Measurements from ENCODE around the gene APOA5.
"Not testable (repeated sequence)": the region's sequence is repeated elsewhere in the genome, so short reads cannot be mapped to it uniquely, and the experiment has no call there.

APOA5 gene

GRCh38 chr11:116835791-116836631 lies 44.3 kb upstream of the APOA5 start:
- Histone ChIP-seq H3K79me2 (ENCODE audit: insufficient read depth, low read length) (no peaks in the 10 kb centered on the region), H3K4me2 (ENCODE audit: low read length) (peak overlapping the region; percentile 66), H4K20me1 (ENCODE audit: insufficient read depth, low read length) (no peaks in the 10 kb centered on the region), H3K4me1 (ENCODE audit: insufficient read depth, low read length, severe bottlenecking) (peaks cover 8% of the 10 kb centered on the region), H3K27me3 (ENCODE audit: insufficient read depth, low read length) (no peaks in the 10 kb centered on the region), H3K36me3 (ENCODE audit: insufficient read depth, low read length) (no peaks in the 10 kb centered on the region), H3F3A (ENCODE audit: insufficient read depth, low read length) (no peaks in the 10 kb centered on the region), H3K9me3 (ENCODE audit: low read length) (no peaks in the 10 kb centered on the region), H3K27ac (ENCODE audit: low read depth, low read length, poor library complexity, severe bottlenecking) (no peak overlapping the region), H3K9me2 (ENCODE audit: low read depth, low read length) (no peaks in the 10 kb centered on the region), H3K9ac (ENCODE audit: low read length) (peak overlapping the region; percentile 36; the same call in 1 of the 2 replicates), H3K4me3 (ENCODE audit: low read depth, low read length, poor library complexity, severe bottlenecking) (peak overlapping the region; percentile 51), H2AFZ (ENCODE audit: low read length) (no peak overlapping the region)
- peak; percentile 54 for TF ChIP-seq CTCF (IDR thresholded peaks at IDR 0.05; ENCODE audit: low read length)
- no peak for TF ChIP-seq EZH2 (IDR thresholded peaks at IDR 0.05; ENCODE audit: borderline replicate concordance, low read length)

- Histone ChIP-seq H2AFZ (ENCODE audit: low read length) (no peak overlapping the region), H3K36me3 (ENCODE audit: insufficient read depth, low read length) (no peaks in the 10 kb centered on the region), H3K4me3 (ENCODE audit: low read depth, low read length, poor library complexity, severe bottlenecking) (peak overlapping the region; percentile 51), H3K27me3 (ENCODE audit: insufficient read depth, low read length) (no peaks in the 10 kb centered on the region), H3K9ac (ENCODE audit: low read length) (peak overlapping the region; percentile 36; the same call in 1 of the 2 replicates), H3K9me2 (ENCODE audit: low read depth, low read length) (no peaks in the 10 kb centered on the region), H3K27ac (ENCODE audit: low read depth, low read length, poor library complexity, severe bottlenecking) (no peak overlapping the region), H3F3A (ENCODE audit: insufficient read depth, low read length) (no peaks in the 10 kb centered on the region), H3K79me2 (ENCODE audit: insufficient read depth, low read length) (no peaks in the 10 kb centered on the region), H3K9me3 (ENCODE audit: low read length) (no peaks in the 10 kb centered on the region), H3K4me1 (ENCODE audit: insufficient read depth, low read length, severe bottlenecking) (peaks cover 8% of the 10 kb centered on the region), H3K4me2 (ENCODE audit: low read length) (peak overlapping the region; percentile 66), H4K20me1 (ENCODE audit: insufficient read depth, low read length) (no peaks in the 10 kb centered on the region)
- TF ChIP-seq EZH2 (IDR thresholded peaks at IDR 0.05; ENCODE audit: borderline replicate concordance, low read length) (no peak), CTCF (IDR thresholded peaks at IDR 0.05; ENCODE audit: low read length) (no peak)
These were observed 43.5 kb upstream of the APOA5 start for GRCh38 chr11:116835042-116835772.

- H3K4me2 ChIP-seq (ENCODE audit: low read length); H4K20me1 ChIP-seq (ENCODE audit: insufficient read depth, low read length); H3K9me2 ChIP-seq (ENCODE audit: low read depth, low read length); H3K9me3 ChIP-seq (ENCODE audit: low read length); H3K4me3 ChIP-seq (ENCODE audit: low read depth, low read length, poor library complexity, severe bottlenecking); H3K4me1 ChIP-seq (ENCODE audit: insufficient read depth, low read length, severe bottlenecking); H3F3A ChIP-seq (ENCODE audit: insufficient read depth, low read length); H3K27ac ChIP-seq (ENCODE audit: low read depth, low read length, poor library complexity, severe bottlenecking); H3K27me3 ChIP-seq (ENCODE audit: insufficient read depth, low read length); H2AFZ ChIP-seq (ENCODE audit: low read length); H3K36me3 ChIP-seq (ENCODE audit: insufficient read depth, low read length); H3K9ac ChIP-seq (ENCODE audit: low read length); H3K79me2 ChIP-seq (ENCODE audit: insufficient read depth, low read length): not testable (repeated sequence)
These were observed 42.9 kb upstream of the APOA5 start for GRCh38 chr11:116834535-116835041.
